COLO668 (cell line): ENCODE results near the gene PTPRM.
"Not testable (repeated sequence)": the region's sequence is repeated elsewhere in the genome, so short reads cannot be mapped to it uniquely, and the experiment has no call there.

Experiments
- DNase-seq: peaks from one replicate; lab custom pipeline; 2025; ENCODE audit not compliant: unreplicated experiment; lab: John Stamatoyannopoulos, UW

The PTPRM gene

DNA sequence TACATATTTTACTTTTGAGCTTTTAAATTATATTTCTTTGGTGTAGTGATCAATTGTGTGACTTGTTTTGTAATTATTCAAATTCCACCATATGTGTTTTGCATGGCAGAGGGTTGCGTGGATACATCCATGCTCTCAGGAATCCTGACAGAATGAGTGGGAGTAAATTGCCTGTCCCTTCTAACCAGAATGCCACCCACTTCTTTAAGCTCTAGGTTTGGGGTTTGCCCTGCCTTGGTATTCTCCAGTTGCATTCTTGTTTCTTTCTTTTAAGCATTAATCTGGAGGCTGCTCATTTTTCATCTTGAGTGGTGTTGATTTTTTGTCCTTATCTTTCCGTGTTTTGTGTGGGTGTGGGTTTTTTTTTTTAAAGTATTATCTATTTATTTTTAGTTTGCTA is 360.0 kb downstream of the PTPRM start:
- DNase-seq: no peak

DNA sequence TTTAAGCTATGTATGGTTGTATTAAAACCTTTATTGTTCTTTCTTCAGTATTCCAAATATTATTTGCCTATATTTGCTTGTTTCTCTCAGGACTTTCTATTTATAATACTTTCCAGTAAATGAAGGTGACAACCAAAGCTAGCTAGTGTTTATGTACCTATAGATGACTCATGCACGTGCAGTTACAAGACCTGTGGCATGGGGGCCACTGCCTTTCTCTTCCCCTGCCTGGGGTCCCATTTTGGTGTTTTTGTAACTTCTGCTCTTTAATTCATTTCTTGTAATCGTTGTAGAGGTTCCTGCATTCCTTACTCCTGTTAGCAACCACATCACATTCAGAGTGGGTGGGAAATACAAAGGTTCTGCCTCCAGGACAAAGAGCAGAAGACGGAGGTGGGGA is 364.6 kb downstream of the PTPRM start:
- DNase-seq: no peak

DNA sequence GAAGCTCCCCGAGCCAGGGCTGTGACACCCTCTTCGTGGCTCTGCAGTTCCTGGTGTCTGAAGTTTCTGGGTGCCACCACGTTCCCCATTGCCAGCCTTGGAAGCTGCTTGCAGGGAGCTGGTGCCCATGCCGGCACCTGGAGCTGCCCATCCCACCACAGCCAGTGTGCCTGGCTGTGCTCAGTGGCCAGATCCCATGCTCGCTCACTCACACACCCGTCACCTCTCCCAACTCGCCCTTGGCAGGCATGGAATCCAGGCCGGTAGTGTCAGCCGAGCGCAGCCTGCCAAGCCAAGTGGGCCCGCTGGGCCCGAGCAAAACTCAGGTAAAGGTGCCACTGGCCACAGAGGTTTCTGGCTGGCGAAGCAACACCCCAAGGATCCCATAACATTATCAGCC is 370.2 kb downstream of the PTPRM start:
- no peak for DNase-seq

DNA sequence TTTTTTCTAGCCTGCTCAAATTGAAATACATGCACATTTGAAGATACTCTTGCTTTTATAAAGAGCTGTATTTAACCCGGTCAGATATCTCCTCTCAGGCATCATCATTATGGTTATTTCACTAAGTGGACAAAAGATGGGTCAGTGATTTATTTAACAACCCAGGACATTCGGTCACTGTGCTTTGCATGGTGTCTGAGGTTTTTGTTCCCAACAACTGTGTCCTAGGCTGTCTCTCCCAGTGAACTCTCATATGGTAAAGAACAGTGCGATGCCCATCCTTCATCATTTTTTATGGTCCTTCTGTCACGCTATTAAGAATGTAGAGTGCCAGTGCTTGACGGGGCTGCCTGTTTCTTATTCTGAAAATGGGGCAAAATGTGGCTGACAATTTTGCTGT is 372.4 kb downstream of the PTPRM start:
- no peak for DNase-seq

DNA sequence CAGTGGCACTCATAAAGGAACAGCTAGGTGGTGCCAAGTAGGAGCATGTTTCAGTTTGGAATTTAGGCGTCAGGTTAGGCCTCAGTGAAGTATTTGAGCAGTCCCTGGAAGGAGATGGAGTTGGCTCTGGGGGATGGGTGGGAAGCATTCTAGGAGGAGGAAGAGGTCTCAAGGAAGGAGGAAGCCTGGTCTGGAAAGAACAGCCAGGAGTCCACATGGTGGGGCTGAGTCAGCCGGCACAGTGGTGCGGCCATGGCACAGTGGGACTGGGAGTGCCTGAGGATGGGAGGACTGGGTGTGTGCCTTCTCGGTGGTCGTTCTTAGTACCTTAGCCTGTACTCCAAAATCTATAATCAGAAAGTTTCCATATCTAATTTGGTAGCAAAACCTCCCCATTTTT is 373.3 kb downstream of the PTPRM start:
- DNase-seq: no peak

DNA sequence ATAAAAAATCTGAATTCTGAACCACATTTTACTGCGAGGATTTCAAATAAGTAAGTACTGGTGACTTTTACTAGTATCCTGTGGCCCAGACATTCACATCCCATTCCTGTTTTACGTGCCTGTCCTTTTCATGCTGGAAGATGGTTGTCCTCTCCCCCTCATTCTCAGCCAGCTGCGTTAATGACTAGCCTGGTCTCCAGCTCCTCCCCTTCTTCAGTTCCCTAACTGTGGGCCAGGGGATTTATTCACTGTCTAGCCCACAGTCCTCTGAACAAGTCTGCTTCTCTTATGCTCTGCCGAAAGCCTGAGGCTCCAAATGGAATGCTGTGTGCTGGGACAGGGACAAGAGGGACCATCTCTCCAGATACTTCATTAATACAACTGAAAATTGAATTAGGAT is 373.9 kb downstream of the PTPRM start:
- no peak for DNase-seq

DNA sequence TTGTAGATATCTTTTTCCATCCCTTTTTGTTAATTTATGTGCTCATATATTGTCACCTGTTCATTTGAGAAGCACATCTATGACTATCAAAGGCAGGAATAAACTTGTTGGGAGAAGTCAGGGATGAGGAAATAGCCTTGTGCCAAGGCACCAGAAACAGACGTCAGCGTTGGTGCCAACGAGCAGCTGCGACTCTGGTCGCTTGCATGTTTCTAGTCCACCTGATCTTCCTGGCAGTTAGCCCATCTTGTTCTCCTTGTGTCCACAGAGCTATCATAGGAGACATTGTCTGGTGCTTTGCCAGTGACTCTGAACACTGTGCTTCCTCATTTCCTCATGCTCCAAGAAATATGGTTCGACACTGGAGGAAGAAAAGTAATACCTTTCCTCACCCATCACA is 374.4 kb downstream of the PTPRM start:
- peak; percentile 86 for DNase-seq

DNA sequence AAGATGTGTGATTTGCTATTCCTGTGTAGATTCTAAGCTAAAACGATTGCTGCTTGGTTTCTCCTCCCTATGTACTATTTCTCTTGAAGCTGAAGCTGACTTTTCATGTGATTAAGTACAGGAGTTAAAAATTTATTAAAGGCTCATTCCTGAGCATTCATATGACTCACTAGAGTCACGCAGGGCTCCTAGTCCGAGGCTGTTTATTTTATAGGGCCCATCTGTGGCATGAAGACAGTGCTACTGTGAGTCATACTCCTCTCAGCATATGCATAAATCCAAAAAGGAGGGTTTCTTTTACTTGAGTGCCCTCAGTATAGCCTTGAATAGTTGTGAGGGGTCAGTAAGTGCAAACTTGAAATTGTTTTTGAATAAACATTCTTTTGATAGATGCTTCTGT is 378.8 kb downstream of the PTPRM start:
- DNase-seq: no peak

DNA sequence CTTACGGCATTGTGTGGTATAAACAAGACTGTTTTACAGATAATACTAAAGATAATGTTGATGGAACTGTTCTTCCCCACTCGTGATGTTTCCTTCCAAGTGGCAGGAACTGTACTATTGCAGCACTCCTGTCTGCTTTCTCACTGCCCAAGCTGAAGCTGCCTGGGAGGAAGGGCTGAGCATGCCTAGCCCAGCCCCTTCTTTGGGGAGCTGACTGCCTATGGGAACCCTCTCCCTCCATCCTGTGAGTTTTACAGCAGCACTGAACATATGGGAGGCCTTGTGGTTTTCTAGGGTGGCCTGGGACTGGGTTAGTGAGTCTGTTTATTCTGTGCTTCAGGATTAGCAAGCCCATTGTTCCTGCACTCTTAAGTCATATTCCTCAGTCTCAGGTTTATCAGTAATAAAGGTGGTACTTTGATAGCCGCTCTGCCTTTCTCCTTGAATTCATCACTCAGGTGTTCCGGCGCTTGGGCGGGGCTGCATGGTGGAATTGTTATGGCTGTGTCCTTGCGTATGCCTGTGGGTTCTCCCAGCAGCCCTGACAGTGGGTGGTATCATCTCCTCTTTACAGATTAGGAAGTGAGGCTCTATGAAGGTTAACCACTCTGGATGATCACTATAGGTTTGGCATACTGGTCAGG is 379.7 kb downstream of the PTPRM start:
- DNase-seq: no peak

DNA sequence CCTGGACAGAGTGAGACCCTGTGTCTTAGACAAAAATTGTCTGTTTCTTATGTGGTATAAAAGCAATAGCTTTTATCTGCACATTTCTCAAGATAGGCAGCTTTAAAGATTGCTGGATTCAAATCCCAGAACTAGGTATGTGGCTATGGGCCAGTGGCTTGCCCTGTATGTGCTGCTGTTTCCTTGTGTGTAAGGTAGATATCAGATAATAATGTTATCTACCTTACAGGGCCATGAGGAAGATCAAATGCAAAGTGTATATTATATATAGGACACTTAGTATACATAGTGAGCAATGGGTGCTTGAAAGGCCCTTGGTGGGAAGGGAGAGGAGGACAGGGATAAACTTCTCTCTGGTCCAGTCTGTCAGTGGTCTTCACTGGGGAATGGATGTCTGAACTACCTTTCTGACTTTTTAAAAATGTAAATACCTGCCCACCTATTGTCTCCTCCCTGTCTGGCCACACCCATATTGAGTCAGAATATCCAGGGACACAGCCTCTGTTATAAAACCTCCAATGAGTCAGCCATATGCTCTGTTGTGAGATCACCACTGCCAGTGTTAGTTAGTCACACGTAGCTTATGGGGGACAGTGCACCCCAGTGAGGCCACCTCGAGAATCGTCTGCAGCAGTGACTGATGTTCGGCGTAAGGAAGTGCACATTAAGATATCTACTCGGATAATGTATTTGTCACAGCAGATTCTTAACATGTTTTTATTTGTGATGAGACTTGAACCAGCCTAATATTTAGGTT is 383.4 kb downstream of the PTPRM start:
- no peak for DNase-seq

DNA sequence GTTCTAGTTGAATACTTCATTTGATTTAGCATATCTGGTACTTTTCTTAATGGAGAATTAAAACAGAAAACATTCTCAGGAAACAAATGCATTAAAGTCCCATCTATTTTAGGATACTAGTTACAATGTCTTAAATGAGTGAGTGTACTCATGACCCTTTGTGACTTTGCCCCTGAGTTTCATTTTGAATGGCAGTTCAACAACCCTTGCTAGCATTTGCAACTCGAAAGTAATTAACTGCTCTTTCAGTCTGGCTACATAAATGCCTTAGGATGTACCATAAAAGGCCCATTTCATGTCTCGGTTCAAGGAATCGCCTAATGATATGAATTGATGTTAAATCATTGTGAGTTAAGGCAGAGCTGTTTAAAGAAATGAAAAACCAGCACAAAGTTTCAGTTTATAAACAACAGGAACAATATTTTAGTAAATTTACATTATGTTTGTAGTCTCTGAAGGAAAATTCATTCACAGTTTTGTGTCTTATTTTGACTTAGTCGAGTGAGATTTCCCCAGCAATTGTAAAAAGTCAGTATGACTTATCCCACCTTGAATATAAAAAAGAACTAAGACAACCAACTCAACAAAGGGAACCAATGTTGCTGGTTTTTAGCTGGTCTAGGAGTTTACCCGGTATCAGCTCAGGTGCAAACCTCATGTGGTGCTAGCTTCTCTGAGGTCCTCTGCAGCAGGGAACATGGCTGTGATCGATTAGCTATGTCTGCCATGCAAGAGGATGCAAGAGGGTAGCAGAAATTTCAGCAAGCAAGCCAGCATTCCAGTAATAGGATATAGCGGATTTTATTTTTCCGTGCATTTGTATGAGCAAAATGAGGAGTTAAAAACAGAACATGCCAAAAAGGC is 386.2 kb downstream of the PTPRM start:
- DNase-seq: no peak

DNA sequence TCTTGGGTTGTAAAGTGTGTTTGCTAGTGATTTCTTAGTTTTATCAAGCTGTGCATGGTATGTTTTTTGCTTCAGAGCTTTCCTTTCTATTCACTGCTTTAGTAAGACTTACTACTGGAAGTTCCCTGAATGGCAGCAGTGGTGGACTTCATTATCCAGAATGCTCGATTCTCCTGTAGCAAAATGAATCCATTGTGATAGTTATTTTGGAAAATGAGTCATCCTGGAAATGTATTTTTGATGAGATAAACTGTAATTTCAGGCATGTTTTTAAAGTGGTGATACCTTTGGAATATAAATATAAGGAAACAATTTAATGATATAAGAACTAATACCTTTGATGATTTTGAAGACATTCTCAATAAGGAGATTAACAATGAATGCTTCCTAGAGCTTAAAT is 387.1 kb downstream of the PTPRM start:
- no peak for DNase-seq

DNA sequence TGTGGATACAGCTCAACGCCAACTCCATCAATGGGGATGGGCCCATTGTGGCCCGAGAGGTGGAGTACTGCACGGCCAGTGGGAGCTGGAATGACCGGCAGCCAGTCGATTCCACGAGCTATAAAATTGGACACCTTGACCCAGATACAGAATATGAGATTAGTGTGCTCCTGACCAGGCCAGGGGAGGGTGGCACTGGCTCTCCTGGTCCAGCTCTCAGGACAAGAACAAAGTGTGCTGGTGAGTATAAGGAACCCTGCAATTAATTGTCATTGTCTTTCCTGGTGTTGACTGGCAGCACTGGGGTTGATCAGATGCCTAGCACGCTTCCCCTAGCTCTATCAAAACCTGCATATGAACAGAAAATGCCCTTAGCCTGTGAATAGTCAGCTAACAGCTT is 388.1 kb downstream of the PTPRM start:
- no peak for DNase-seq

DNA sequence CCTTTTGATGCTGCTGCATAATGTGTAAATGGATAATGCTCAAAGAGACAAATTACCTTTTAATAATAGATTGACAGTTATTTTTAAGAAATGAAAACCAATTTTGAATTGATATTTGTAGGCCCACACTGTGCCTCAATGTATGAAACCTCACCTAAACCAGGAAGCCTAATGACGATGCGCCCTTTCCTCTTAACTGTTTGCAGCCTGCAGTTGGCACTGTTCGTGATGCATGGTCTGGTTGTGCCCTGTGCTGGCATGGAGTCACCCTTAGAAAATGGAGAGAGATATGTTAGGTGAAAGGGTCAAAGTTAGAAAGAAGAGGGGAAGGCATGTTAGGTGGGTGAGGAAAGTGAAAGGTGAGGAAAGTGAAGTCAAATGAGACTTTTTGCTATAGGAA is 390.2 kb downstream of the PTPRM start:
- DNase-seq: no peak

DNA sequence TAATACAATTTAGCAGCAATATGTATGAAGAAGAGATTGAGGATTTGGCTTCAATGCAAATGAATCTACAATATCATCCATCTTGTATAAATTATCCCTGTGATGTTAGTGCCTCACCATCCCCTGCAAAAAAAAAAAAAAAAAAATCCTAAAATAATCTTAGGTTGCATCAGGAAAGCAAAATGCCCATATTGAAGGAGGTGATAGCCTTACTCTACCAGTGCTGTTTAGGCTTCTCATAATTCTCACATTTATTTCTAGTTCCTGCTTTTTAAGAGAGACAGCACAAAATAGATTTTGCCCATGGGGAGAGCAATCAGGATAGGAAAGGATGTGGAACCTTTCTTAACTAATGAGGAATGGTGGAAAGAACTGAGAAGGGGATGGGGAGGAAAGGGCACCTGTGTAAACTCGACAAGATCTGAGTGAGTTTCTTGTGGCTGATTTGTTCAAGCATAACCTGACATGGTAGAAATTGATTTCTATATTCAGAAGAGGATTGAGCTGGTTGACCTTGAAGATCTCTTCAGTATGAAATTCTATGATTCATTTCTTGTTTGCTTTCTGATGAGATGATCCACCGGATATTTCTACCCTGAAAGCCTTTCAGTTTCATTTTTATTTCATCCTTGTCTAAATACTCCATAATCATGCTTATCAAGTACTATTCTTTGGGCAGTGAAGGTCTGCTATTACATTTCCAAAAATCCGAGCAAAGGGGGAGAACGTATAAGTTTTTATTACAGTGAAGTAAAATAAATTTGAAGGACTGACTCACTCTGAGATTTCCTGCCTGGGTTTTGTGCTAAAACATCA is 391.2 kb downstream of the PTPRM start:
- DNase-seq: no peak

DNA sequence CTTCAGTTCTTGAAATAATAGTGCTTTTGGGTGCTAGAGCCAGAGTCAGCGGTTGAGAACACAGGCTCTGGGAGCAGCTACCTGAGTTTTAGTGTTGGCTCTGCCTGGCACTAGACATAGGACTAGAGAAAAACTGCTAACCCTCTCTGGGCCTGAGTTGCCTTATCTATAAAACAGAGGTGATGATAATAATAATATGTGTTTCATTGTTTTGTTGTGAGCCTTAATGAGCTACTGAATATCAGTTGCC is 391.7 kb downstream of the PTPRM start:
- DNase-seq: no peak

DNA sequence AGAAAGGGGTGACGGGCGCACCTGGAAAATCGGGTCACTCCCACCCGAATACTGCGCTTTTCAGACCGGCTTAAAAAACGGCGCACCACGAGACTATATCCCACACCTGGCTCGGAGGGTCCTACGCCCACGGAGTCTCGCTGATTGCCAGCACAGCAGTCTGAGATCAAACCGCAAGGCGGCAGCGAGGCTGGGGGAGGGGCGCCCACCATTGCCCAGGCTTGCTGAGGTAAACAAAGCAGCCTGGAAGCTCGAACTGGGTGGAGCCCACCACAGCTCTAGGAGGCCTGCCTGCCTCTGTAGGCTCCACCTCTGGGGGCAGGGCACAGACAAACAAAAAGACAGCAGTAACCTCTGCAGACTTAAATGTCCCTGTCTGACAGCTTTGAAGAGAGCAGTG is 399.6 kb downstream of the PTPRM start:
- DNase-seq: not testable (repeated sequence)

DNA sequence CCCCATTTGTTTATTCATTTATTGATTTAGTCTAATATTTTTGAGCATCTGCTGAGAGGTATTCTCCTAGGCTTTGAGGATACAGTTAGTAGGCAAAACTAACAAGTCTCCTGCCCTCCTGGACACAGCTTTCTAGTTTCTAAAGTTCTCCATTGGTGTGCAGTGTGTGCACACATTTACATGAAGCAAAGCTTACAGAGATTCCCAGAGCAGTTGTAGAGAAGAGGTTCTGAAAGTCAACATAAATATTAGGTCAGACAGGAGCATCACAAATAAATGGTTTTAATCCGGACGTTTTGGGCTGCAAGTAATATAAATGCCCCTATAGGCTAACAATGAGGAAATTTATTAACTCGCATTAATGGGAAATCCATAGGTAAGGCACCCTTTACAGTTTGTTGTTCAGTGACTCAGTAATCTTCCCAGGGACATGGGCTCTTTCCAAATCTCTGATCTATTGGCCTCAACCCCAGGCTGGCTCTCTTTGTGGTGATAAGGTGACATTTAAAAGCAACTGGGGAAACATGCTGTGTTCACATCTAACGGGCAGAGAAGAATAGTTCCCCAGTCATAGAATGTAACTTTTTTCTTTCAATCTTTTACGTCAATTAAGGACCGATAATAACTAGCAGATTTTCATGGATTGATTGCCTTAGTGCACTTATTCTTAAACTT is 407.2 kb downstream of the PTPRM start:
- no peak for DNase-seq

DNA sequence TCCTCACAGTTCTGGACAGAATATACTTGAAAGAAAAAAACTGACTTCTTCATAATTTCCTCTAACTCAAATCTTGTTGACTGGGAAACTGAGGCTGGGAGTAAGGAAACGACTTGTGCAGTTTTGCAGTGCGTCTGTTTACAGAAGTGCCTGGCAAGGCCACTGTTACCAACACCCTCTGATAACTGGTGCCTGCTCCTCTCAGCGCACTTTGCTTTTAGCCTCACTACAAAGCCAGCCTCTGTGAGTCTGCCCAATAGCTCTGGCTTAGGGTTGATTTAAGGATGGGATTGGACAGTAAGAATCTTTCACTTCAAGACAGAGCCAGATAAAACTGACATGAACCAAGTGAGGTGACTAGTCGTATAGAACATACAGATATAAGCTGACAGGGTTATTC is 410.8 kb downstream of the PTPRM start:
- DNase-seq: no peak

DNA sequence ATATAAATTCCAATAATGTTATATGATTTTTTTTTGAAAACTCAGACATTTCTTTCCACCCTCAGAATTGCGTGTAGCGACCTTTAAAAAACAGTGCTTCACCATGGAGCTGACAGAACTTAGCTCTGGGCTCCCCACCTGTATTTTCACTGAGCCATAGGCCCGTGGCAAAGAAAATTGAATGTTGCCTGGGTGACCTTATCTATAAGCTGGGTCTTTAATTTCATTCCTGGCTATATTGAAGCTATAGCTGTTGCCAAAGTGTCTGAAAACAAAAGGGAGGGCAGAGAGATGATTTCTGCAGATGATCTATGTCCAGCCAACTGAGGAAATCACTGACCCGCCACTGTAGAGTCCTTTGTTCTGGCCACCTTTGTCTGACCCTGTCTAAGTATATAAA is 411.7 kb downstream of the PTPRM start:
- no peak for DNase-seq

DNA sequence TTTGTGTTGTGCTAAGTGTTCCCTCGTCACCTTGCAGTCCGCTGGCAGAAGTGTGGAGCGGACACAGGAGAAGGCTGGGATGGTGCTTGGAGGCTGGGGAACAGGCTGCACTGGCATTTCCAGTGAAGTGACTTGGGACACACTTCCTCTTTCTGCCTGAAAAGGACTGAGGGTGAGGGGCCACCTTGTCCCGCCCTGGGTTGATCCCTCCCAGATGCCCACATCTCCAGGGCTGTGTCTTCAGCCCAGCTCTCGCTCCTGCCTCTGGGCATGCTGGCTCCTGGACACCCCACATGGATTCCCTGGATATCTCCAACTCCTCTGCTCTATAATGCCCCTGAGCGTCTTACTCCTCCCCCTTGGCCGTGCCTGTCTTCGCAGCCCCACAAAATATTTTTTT is 412.6 kb downstream of the PTPRM start:
- DNase-seq: no peak
